GM13976 (cell line): Measurements from ENCODE around the gene SORBS1.

ENCODE experiments used
- DNase-seq: peaks from one replicate; pipeline ENCODE4 v3.0.0; 2012; ENCODE audit warnings: low spot score
- CTCF ChIP-seq: IDR thresholded peaks from 2 replicates; pipeline ENCODE4 v1.5.1; 2012; ENCODE audit warnings: borderline replicate concordance, mild to moderate bottlenecking; ENCODE audit not compliant: insufficient read depth; ENCODE audit errors: extremely low read depth, missing control alignments, control extremely low read depth
- in situ Hi-C: fragments of 300-500 bp; cut with MboI; formaldehyde crosslinking; loops from one replicate; pipeline ENCODE4 v1.12.0; 2022; ENCODE audit warnings: low sequenced_read_pairs, mixed read lengths, inconsistent platforms; ENCODE audit not compliant: unreplicated experiment

The SORBS1 gene

GRCh38 chr10:95303535-95303934, 257.6 kb downstream of the SORBS1 start:
- DNase-seq = no peak
- in situ Hi-C loops = no loop called here
- no peak for TF ChIP-seq CTCF

GRCh38 chr10:95300022-95300539, 261.1 kb downstream of the SORBS1 start:
- no peak for DNase-seq
- no peak for TF ChIP-seq CTCF
- in situ Hi-C loops = no loop called here

GRCh38 chr10:95297402-95297801, 263.8 kb downstream of the SORBS1 start:
- TF ChIP-seq CTCF = no peak
- peak; percentile 44 for DNase-seq
- in situ Hi-C loops = no loop called here

- TF ChIP-seq CTCF = no peak
- no peak for DNase-seq
- in situ Hi-C loops = no loop called here
Observed at GRCh38 chr10:95296764-95297163, 264.4 kb downstream of the SORBS1 start.

GRCh38 chr10:95295031-95295755, 266.0 kb downstream of the SORBS1 start:
- peak; percentile 87 for DNase-seq
- in situ Hi-C loops = no loop called here
- no peak for TF ChIP-seq CTCF

GRCh38 chr10:95293631-95294030, 267.5 kb downstream of the SORBS1 start:
- DNase-seq = no peak
- TF ChIP-seq CTCF = no peak
- in situ Hi-C loops = no loop called here

GRCh38 chr10:95291365-95292039, 269.7 kb downstream of the SORBS1 start:
- in situ Hi-C loops = no loop called here
- no peak for TF ChIP-seq CTCF
- DNase-seq = no peak
